Gastrocnemius medialis (tissue), 4 donors: Measurements from ENCODE around the gene YJU2. TPM values are rescaled to one million over a fixed set of nuclear protein-coding genes. Genes with fewer than 3 reads are reported as not detected.
"Not testable (repeated sequence)": the region's sequence is repeated elsewhere in the genome, so short reads cannot be mapped to it uniquely, and the experiment has no call there.

Experiments used
- ATAC-seq, 2 donors: fragments of 150-250 bp; one replicate each; pipeline ENCODE4 v1.9.1; 2016
- DNase-seq, 2 donors: peaks; one replicate each; pipeline ENCODE4 v3.0.0-alpha.2; 2019
- H3K27ac ChIP-seq, 4 donors: fragments of 200-600 bp; sonication (generic); 1 replicate in 1 of 4; 2 replicates in 3 of 4; pipeline ENCODE4 v1.5.1; 2016 to 2018; ENCODE audit warnings: mild to moderate bottlenecking in 2 of 4, moderate library complexity in 1 of 4
- H3K27me3 ChIP-seq, 3 donors: fragments of 200-600 bp; sonication (generic) in 2 of 3; 1 replicate in 1 of 3; 2 replicates in 2 of 3; pipeline versions ENCODE4 v1.5.1 to v1.6.0; 2016 to 2019; ENCODE audit warnings: mild to moderate bottlenecking in 1 of 3, moderate library complexity in 1 of 3
- H3K36me3 ChIP-seq, 2 donors: fragments of 200-600 bp; sonication (generic) in 1 of 2; one replicate each; pipeline ENCODE4 v1.5.1; 2017 to 2018
- H3K4me1 ChIP-seq, 2 donors: fragments of 200-600 bp; sonication (generic) in 1 of 2; one replicate each; pipeline ENCODE4 v1.5.1; 2016 to 2017; ENCODE audit warnings: mild to moderate bottlenecking in 2 of 2
- H3K4me3 ChIP-seq, 4 donors: fragments of 200-600 bp; sonication (generic) in 3 of 4; 1 replicate in 1 of 4; 2 replicates in 3 of 4; pipeline ENCODE4 v1.5.1; 2016 to 2019; ENCODE audit warnings: mild to moderate bottlenecking in 2 of 4
- H3K9me3 ChIP-seq, 3 donors: fragments of 200-600 bp; sonication (generic) in 2 of 3; 1 replicate in 1 of 3; 2 replicates in 2 of 3; pipeline ENCODE4 v1.5.1; 2016 to 2019
- POLR2A ChIP-seq, 2 donors: fragments of 450-650 bp; IDR thresholded peaks; one replicate each; pipeline ENCODE4 v1.6.1; 2017; ENCODE audit warnings: antibody characterized with exemption in 2 of 2, mild to moderate bottlenecking in 2 of 2, moderate library complexity in 2 of 2
- in situ Hi-C, 4 donors: fragments of 200-750 bp; cut with MboI; loops; one replicate each; pipeline versions ENCODE4 v1.15.0 to v1.8.0; 2017; ENCODE audit warnings: low sequenced_read_pairs in 4 of 4
- intact Hi-C: fragments of 100-400 bp; cut with DNase I; formaldehyde crosslinking; loops from one replicate; pipeline ENCODE4 v1.15.1; 2023; ENCODE audit warnings: low total_unique reads
- total RNA-seq, 4 donors: library from RNA; depleted of rRNA; stranded (reverse); fragments of >200 nt; gene quantifications; one replicate each; pipeline versions ENCODE4 v1.1.0 to v1.2.3, GENCODE V29; 2016
- TF ChIP-seq, protein P1 (sequence below), 5 experiments: fragments of 450-650 bp in 3 of 5; fragments of 200-600 bp in 2 of 5; sonication (generic) in 2 of 5; IDR thresholded peaks in 4 of 5; conservative IDR thresholded peaks in 1 of 5; 1 replicate in 4 of 5; 2 replicates in 1 of 5; pipeline ENCODE4 v1.5.1; 2016 to 2019; ENCODE audit warnings: antibody characterized with exemption in 5 of 5, mild to moderate bottlenecking in 3 of 5, moderate library complexity in 3 of 5

The YJU2 gene
- total RNA-seq, 4 donors from 2014 or later = 13.5 to 37.8 (median 19.9) TPM

DNA sequence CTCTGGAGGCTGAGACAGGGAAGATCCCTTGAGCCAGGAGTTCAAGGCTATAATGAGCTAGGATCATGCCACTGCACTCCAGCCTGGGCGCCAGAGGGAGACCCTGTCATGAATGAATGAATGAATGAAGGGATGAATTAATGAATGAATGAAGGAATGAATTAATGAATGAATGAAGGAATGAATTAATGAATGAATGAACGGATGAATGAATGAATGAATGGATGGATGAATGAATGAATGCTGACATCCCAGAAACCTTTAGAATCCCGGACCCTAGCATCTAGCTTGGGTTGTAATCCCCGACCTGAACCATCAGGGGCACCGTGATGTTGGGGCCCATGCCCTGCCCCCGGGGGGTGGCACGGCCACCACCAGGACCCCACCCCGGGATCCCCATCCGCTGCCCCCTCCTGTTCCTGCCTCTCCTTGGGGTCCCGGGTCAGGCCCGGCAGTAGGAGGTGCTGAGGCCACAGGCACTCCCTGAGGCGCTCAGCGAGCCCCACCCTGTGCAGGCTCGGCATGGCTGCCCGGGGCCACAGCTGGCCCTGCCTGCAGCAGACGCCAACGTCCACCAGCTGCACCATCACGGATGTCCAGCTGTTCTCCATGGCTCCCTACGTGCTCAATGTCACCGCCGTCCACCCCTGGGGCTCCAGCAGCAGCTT, 14.1 kb upstream of the YJU2 start:
- no peak for DNase-seq
- TF ChIP-seq POLR2A (IDR thresholded peaks at IDR 0.05) = no peak
- TF ChIP-seq, protein P1, sequence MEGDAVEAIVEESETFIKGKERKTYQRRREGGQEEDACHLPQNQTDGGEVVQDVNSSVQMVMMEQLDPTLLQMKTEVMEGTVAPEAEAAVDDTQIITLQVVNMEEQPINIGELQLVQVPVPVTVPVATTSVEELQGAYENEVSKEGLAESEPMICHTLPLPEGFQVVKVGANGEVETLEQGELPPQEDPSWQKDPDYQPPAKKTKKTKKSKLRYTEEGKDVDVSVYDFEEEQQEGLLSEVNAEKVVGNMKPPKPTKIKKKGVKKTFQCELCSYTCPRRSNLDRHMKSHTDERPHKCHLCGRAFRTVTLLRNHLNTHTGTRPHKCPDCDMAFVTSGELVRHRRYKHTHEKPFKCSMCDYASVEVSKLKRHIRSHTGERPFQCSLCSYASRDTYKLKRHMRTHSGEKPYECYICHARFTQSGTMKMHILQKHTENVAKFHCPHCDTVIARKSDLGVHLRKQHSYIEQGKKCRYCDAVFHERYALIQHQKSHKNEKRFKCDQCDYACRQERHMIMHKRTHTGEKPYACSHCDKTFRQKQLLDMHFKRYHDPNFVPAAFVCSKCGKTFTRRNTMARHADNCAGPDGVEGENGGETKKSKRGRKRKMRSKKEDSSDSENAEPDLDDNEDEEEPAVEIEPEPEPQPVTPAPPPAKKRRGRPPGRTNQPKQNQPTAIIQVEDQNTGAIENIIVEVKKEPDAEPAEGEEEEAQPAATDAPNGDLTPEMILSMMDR (IDR thresholded peaks at IDR 0.05 in 4 of 5, conservative IDR thresholded peaks at IDR 0.05 in 1 of 5) = no peak
- intact Hi-C loops (no loop called here), in situ Hi-C loops (no loop called here)
- Histone ChIP-seq H3K4me1 (no peaks in the 10 kb centered on the region), H3K27ac (no peak overlapping the region), H3K27me3 (peaks cover 43 to 49% (median 47%) of the 10 kb centered on the region in 3 donors), H3K4me3 (no peak overlapping the region), H3K9me3 (no peaks in the 10 kb centered on the region), H3K36me3 (no peaks in the 10 kb centered on the region)
- no peak for ATAC-seq

DNA sequence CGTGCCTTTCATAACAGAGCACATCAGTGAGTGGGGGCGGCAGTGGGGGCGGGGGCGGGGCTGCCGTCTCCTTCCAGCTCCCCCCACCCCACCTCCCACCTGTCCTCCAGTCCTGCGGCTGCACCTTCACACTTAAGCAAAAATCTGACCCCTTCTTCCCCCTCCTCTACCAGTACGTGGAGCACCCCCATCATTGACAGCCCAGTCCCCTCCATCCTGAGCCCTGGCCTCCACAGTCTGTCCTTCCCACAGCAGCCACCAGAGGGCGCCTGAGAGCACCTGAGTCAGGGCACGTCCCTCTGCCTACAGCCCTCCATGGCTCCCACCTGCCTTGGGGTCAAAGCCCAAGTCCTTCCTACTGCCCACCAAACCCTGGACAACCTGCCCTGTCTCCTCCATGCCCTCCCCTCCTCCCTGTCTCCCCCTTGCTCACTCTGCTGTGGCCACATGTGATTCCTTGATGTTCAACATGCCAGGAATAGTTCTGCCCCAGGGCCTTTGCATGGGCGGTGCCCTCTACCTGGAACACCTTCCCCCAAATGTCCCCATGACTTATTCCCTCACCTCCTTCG, 13.5 kb upstream of the YJU2 start:
- Histone ChIP-seq H3K27ac (no peak overlapping the region), H3K4me3 (no peak overlapping the region), H3K36me3 (no peaks in the 10 kb centered on the region), H3K9me3 (no peaks in the 10 kb centered on the region), H3K4me1 (no peaks in the 10 kb centered on the region), H3K27me3 (peaks cover 40 to 49% (median 42%) of the 10 kb centered on the region in 3 donors)
- TF ChIP-seq POLR2A (IDR thresholded peaks at IDR 0.05) = no peak
- TF ChIP-seq, protein P1 (IDR thresholded peaks at IDR 0.05 in 4 of 5, conservative IDR thresholded peaks at IDR 0.05 in 1 of 5) = peak in 4 of 5 experiments; percentile 26 to 50 (median 40)
- ATAC-seq (no peak), DNase-seq (no peak)
- intact Hi-C loops = no loop called here
- in situ Hi-C loops = no loop called here

DNA sequence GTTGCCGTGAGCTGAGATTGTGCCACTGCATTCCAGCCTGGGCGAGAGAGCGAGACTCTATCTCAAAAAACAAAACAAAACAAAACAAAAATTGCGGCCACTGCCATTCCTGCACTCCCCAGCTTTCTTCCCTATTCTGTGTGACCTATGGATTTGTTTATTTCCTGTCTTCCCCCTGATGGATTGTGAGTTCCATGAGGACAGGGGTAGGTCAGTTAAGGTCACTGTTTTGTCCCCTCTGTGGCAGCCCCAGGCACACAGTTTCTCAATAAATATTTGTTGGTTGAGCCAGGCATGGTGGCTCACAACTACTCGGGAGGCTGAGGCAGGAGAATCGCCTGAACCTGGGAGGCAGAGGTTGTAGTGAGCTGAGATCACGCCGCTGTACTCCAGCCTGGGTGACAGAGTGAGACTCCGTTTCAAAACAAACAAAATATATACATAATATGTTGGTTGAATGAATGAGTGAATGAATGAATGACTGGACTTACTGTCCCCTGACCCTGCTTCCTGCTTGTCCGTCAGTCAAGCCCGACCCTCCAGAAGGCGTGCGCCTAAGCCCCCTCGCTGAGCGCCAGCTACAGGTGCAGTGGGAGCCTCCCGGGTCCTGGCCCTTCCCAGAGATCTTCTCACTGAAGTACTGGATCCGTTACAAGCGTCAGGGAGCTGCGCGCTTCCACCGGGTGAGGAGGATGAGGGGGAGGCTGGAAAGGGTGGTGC, 12.6 kb upstream of the YJU2 start:
- no peak for DNase-seq
- no peaks in the 10 kb centered on the region for H3K9me3 ChIP-seq
- TF ChIP-seq, protein P1 (IDR thresholded peaks at IDR 0.05 in 4 of 5, conservative IDR thresholded peaks at IDR 0.05 in 1 of 5) = no peak
- TF ChIP-seq POLR2A (IDR thresholded peaks at IDR 0.05) = no peak
- H3K4me1 ChIP-seq = no peaks in the 10 kb centered on the region
- in situ Hi-C loops = no loop called here
- intact Hi-C loops = no loop called here
- H3K27me3 ChIP-seq = peaks cover 31 to 44% (median 33%) of the 10 kb centered on the region in 3 donors
- no peak overlapping the region for H3K27ac ChIP-seq
- no peak for ATAC-seq
- no peak overlapping the region for H3K4me3 ChIP-seq
- no peaks in the 10 kb centered on the region for H3K36me3 ChIP-seq

DNA sequence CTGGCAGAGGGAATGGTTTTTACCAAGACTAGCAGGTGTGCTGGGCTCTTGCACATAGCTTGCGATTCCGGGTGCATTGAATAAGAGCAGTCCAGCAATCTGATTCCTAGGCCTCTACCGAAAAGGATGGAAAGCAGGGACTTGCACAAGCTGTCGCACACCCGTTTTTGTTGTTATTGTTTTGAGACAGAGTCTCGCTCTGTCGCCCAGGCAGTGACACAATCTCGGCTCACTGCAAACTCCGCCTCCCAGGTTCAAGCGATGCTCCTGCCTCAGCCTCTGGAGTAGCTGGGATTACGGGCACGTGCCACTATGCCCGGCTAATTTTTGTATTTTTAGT, 12.0 kb upstream of the YJU2 start:
- in situ Hi-C loops (no loop called here), intact Hi-C loops (no loop called here)
- DNase-seq (no peak), ATAC-seq (no peak)
- Histone ChIP-seq H3K36me3 (no peaks in the 10 kb centered on the region), H3K4me3 (no peak overlapping the region), H3K27ac (no peak overlapping the region), H3K4me1 (no peaks in the 10 kb centered on the region), H3K9me3 (no peaks in the 10 kb centered on the region), H3K27me3 (peaks cover 27 to 39% (median 28%) of the 10 kb centered on the region in 3 donors)
- TF ChIP-seq POLR2A (IDR thresholded peaks at IDR 0.05) = no peak
- TF ChIP-seq, protein P1 (IDR thresholded peaks at IDR 0.05 in 4 of 5, conservative IDR thresholded peaks at IDR 0.05 in 1 of 5) = no peak

DNA sequence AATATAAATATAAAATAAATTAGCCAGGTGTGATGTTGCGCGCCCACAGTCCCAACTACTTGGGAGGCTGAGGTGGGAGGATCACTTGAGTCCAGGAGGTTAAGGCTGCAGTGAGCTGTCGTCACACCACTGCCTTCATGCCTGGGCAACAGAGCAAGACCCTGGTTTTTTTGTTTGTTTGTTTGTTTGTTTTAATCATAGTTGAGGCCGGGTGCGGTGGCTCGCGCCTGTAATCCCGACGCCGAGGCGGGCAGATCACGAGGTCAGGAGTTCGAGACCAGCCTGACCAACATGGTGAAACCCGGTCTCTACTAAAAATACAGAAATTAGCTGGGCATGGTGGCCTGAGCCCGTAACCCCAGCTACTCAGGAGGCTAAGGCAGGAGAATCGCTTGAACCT, 9.4 kb upstream of the YJU2 start:
- DNase-seq, H3K4me3 ChIP-seq, ATAC-seq, H3K9me3 ChIP-seq, intact Hi-C loops, in situ Hi-C loops, H3K36me3 ChIP-seq, H3K4me1 ChIP-seq, H3K27ac ChIP-seq: not testable (repeated sequence)
- H3K27me3 ChIP-seq = peaks cover 4 to 25% (median 14%) of the 10 kb centered on the region in 3 donors
